Activated naive CD4-positive, alpha-beta T cell treated with anti-CD3 and anti-CD28 coated beads, Interleukin-2, amount 50 U/mL, for 72 hours (primary cell): Measurements from ENCODE around the gene SLC7A10. TPM values are rescaled to one million over a fixed set of nuclear protein-coding genes. Genes with fewer than 3 reads are reported as not detected.
"Not testable (repeated sequence)": the region's sequence is repeated elsewhere in the genome, so short reads cannot be mapped to it uniquely, and the experiment has no call there.

Experiments
- ATAC-seq, 2 donors: fragments of 150-1000 bp; cut with Tn5 transposase; 2 replicates each; pipeline ENCODE4 v1.10.0; 2021; ENCODE audit warnings: mild to moderate bottlenecking in 2 of 2, moderate library complexity in 2 of 2
- DNase-seq, 2 donors: peaks; one replicate each; pipeline ENCODE4 v3.0.0; 2021 to 2022; ENCODE audit warnings: low spot score in 2 of 2
- H3K27ac Mint-ChIP-seq, 2 donors: one replicate each; pipeline ENCODE4 v1.8.0; 2022; ENCODE audit warnings: mild to moderate bottlenecking in 2 of 2, mixed read lengths in 2 of 2
- H3K36me3 Mint-ChIP-seq, 2 donors: one replicate each; pipeline ENCODE4 v1.8.0; 2022; ENCODE audit warnings: mixed read lengths in 2 of 2
- H3K9me3 Mint-ChIP-seq, 2 donors: one replicate each; pipeline ENCODE4 v1.8.0; 2022; ENCODE audit warnings: mixed read lengths in 2 of 2
- total RNA-seq, 2 donors: library from RNA; stranded (reverse); gene quantifications; one replicate each; pipeline ENCODE4 v1.2.3, GENCODE V29; 2022

Gene SLC7A10
- total RNA-seq, 2 donors from 2014 or later, result not detected

DNA sequence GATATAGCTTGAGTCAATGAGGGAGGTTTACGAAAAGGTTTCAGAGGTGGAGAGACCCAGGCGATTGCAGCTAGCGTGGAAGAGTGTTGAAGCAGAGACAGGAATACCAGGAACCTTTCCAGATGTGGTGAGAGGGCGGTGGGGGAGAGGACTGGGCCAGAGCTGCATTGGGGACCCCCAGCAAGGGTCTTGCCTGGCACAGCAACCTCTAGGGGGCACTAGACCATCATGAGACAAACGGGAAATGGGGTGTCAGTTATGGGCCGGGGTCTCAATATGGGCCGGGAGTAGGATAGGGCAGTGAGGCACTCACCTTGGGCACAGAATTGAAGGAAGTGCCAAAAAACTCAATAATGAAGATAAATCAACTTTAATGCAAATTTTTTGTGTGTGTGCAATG, 33.6 kb downstream of the SLC7A10 start:
- H3K27ac Mint-ChIP-seq, result no peak overlapping the region
- H3K9me3 Mint-ChIP-seq, result no peaks in the 10 kb centered on the region
- no peak for ATAC-seq
- H3K36me3 Mint-ChIP-seq, result no peaks in the 10 kb centered on the region
- no peak for DNase-seq

DNA sequence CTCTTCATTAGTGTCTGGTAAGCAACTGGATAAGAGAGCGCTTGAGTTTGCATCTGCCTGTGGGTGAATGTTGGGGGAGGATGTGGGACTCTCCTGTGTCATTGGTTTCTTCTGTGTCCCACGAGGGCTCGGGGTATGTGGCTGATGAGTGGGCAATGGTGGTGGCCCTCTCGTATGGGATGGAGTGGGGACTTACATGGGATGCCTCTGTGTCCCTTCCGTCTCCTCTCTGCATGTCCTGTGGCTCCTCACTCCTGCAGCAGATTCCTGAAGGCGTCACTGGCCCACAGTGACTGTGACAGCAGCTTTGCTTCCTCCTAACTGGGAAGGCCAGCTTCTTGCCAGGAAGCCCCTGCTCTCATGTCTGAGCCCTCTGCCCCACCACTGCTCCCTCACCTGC, 34.1 kb downstream of the SLC7A10 start:
- no peaks in the 10 kb centered on the region for H3K36me3 Mint-ChIP-seq
- ATAC-seq (no peak), DNase-seq (no peak)
- no peak overlapping the region for H3K27ac Mint-ChIP-seq
- H3K9me3 Mint-ChIP-seq, result no peaks in the 10 kb centered on the region

DNA sequence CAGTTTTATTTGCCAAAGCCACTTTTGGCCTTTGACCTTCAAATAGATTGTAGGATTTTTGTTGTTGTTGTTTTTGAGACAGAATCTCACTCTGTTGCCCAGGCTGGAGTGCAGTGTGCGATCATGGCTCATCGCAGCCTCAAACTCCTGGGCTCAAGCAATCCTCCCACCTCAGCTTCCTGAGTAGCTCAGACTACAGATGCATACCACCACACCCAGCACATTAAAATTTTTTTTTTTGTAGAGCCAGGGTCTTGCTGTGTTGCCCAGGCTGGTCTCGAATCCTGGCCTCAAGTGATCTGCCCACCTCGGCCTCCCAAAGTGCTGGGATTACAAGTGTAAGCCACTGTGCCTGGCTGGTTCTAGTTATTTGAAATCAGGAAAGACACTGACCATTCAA, 34.6 kb downstream of the SLC7A10 start:
- not testable (repeated sequence) for H3K27ac Mint-ChIP-seq, DNase-seq, H3K36me3 Mint-ChIP-seq, ATAC-seq, H3K9me3 Mint-ChIP-seq

DNA sequence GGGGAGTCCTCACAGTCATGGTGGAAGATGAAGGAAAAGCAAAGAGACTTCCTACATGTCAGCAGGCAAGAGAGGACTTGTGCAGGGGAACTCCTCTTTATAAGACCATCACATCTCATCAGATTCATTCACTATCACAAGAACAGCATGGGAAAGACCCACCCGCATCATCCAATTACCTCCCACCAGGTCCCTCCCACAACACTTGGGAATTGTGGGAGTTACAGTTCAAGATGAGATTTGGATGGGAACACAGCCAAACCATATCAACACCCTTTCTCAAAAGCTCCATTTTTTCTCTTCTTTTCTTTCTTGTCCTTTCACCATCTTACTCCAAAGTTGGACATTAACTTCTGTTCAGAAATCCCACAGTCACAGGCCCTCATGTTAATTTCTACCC, 36.2 kb downstream of the SLC7A10 start:
- H3K36me3 Mint-ChIP-seq, result no peaks in the 10 kb centered on the region
- ATAC-seq (no peak), DNase-seq (no peak)
- H3K9me3 Mint-ChIP-seq, result no peaks in the 10 kb centered on the region
- H3K27ac Mint-ChIP-seq, result no peak overlapping the region

DNA sequence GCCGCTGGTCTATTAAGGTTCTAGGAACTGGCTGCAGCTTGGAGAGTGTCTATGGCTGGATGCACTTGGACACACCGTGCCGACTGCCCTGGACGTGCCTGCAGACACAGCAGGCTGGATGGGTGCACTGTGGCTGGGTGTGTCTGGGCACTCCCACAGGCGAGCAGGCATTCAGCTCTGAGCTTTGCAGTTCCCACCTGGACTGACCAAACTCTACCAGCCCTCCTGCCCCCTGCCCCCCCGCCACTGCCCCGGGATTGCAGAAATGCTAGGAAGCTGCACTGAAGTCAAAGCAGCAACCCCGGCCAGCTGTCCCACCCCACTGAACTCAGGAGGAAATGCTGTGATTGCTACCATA, 38.5 kb downstream of the SLC7A10 start:
- Mint-ChIP-seq H3K36me3 (no peaks in the 10 kb centered on the region), H3K9me3 (no peaks in the 10 kb centered on the region), H3K27ac (no peak overlapping the region)
- no peak for DNase-seq
- ATAC-seq, result no peak

DNA sequence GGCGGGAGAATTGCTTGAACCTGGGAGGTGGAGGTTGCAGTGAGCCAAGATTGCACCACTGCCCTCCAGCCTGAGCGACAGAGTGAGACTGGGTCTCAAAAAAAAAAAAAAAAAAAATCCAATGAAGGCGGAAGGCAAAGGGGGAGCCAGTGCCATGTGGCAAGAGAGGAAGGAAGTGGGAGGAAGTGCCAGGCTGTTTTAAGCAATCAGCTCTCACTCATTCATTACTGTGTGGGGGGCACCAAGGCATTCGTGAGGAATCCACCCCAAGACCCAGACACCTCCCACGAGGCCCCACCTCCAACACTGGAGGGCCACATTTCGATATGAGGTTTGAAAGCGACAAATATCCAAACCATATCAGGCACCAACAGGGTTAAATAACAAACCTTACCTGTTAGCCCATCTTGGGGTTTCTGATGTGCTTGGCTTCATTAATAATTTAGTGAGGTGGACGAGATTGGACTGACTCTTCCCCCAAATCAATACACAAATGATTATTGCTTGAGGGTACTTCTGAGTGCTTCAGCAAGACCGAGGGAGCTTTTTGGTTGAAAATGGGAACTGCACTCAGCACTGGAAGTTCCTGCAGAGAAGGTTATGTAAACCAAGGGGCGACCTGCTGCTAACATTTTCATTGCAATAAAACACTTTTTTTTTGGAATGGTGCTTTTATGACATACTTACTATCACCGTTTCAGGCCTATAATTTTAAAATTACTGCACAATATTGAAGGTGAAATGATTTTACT, 39.0 kb downstream of the SLC7A10 start:
- no peak overlapping the region for H3K27ac Mint-ChIP-seq
- no peaks in the 10 kb centered on the region for H3K9me3 Mint-ChIP-seq
- no peak for ATAC-seq
- no peaks in the 10 kb centered on the region for H3K36me3 Mint-ChIP-seq
- DNase-seq, result no peak

DNA sequence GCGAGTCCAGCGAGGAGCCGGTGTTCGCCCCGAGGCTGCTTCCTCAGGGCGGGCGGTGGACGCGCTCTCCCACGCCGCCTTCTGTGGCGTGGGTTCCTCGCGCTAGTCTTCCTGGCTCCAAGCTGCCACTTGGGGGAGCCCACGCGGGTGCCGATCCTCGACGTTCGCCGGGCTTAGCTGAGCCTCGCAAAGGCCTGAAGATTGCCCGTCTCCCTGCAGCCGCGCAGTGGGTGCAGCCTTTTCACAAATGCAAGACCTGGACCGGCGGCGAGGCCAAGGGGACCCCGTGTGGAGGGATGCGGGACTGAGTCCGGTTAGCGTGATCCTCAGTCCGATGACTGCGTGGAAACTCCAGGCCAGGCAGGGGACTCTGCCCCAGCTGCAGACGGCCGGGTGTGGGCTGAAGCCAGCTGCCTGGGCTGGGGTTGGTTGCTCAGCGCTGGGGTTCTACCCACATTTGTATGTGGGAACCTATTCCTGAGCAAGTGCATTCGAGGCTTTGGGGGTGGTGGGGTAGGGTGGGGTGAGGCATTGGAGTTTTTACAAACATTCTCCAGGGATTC, 48.2 kb downstream of the SLC7A10 start:
- peak in 1 of 2 donors; percentile 37 for ATAC-seq
- H3K9me3 Mint-ChIP-seq, result no peaks in the 10 kb centered on the region
- no peak for DNase-seq
- peaks cover 14 to 16% of the 10 kb centered on the region in 2 donors for H3K36me3 Mint-ChIP-seq
- peak overlapping the region; percentile 79 to 96 for H3K27ac Mint-ChIP-seq

DNA sequence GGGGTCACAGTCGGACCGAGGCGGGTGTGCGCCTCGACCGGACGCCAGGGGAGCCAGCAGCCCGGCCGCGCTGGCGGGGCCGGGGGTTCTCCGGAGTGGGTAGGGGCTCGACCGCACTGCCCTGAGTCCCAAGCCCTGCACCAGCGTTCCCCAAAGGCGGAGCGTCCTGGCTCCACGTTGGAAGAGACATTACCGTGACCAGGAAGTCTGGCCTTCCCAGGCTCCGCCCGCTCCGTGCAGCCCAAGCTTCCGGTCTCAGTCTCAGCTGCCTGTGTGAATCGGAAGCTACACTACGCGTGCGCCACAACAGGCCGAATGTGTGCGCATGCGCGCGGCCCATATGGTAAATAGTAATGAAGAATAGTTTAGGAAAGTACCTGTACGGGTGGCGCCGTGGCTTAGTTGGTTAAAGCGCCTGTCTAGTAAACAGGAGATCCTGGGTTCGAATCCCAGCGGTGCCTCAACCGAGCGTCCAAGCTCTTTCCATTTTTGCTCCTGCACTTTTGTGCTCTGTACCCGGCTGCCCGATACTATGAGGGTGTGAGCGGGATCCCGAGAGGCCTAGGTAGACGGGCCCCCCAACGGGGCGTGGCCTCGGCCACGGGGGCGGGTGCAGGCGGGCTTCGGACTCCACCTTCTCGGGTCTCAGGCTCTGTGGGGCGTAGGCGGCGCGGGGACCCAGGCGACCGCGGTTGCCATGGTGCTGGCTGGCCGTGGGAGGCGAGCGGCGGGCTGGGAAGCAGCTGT, 48.8 kb downstream of the SLC7A10 start:
- Mint-ChIP-seq H3K36me3 (peaks cover 18 to 20% of the 10 kb centered on the region in 2 donors), H3K27ac (peak overlapping the region; percentile 96 to 100), H3K9me3 (no peaks in the 10 kb centered on the region)
- peak; percentile 95 to 97 for DNase-seq
- ATAC-seq, result peak; percentile 88 to 90

DNA sequence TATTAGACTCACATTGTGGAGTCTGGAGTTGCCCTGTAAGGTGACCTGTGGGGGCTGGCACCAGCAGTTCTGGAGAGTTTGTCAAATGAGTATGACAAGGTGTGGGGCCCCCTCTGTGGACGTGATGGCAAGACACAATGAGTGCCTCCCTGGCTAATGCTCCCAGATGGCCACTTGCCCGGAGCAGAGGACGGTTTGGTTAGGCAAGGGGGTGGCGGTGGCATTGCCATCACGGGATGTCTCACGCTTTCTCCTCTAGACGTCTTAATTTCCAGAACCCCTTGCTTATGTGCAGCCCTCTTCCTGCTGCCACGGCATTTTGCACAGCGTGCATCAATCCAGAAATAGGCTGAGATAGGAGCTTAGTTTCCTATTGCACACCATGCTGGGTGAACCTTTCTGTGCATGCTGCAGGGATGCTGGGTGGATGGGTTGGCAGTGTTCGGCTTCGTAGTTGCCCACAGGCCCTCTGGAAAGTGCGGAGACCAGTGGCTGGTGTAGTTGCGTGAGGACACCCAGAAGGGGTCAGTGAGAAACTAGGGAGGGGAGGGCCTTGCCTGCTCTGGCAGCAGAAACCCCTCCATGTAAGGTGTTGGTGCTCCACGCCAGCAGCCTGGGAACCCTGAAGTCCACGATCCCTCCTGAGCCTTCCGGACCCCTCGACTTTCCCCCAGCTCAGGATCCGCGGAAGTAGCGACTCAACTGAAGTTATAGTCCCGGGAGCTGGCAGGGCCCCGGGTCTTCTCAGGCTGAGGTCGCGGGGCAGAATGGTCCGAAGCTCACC, 49.6 kb downstream of the SLC7A10 start:
- Mint-ChIP-seq H3K9me3 (no peaks in the 10 kb centered on the region), H3K27ac (peak overlapping the region; percentile 96 to 100), H3K36me3 (peaks cover 18 to 20% of the 10 kb centered on the region in 2 donors)
- DNase-seq (peak in 1 of 2 donors; percentile 33), ATAC-seq (peak in 1 of 2 donors; percentile 2)

DNA sequence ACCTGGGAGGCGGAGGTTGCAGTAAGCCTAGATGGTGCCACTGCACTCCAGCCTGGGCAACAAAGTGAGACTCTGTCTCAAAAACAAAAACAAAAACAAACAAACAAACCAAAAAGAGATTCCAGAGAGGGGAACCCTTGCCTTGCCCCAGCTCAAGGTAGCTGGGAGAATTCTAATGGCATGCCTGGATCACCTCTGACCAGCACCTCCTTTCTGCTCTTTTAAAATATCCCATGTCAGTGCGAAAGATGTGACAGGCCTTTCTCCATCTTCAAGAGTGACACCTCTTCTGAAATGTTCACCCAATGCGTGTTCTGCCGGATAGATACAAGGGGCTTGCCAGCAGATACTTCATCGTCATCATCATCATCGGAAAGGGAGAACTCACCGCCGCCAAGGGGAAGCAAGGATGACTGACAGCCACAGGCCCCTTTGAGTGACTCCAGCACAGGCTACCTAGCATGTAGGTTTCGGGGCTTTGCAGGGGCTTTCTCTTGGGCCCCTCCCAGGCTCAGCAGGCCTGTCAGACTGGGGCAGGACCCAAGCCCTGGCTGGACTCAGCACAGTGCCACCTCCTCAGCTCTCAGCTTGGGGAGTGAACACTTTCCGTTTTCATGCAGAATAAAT, 50.4 kb downstream of the SLC7A10 start:
- H3K9me3 Mint-ChIP-seq, result no peaks in the 10 kb centered on the region
- H3K27ac Mint-ChIP-seq, result peak overlapping the region in 1 of 2 donors; percentile 96
- H3K36me3 Mint-ChIP-seq, result peaks cover 18 to 20% of the 10 kb centered on the region in 2 donors
- DNase-seq, result no peak
- ATAC-seq, result no peak

DNA sequence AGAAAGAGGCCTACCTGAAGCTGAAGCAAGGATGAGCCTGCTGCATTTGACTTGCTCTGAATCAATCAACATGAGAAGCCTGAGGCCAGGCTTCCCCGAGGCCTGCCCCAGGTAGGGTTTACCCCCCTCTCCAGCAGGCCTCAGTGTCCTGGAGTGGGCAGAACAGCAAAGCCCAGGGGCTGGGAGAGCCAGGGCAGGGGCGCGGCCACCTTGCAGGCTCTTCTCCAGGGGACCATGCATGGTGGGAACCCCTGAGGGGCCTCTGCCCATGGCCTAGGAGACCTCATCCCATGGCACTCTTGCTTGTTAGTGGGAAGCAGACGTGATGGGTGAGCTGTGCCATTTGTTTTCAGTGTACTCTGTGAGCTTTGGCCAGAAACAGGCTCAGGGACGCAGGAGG, 51.5 kb downstream of the SLC7A10 start:
- no peak overlapping the region for H3K27ac Mint-ChIP-seq

DNA sequence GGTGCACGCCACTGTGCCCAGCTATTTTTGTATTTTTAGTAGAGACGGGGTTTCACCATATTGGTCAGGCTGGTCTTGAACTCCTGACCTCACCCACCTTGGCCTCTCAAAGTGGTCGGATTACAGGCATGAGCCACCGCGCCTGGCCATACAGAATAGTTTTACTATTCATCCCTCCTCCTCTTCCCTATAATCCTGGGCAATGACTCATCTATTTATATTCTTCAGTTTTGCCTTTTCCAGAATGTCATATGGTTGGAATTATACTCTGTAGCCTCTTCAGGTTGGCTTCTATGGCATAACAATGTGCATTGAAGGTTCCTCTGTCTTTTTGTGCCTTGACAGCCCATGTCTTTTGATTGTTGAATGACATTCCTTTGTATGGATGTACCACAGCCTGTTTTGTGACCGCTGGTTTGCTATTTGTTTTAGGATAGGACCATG, 53.7 kb downstream of the SLC7A10 start:
- no peak overlapping the region for H3K27ac Mint-ChIP-seq
- H3K9me3 Mint-ChIP-seq, result peaks cover 5 to 6% of the 10 kb centered on the region in 2 donors
- ATAC-seq (no peak), DNase-seq (no peak)
- H3K36me3 Mint-ChIP-seq, result peaks cover 20 to 30% of the 10 kb centered on the region in 2 donors

More for the DNA sequence above, 51.5 kb downstream of the SLC7A10 start:
- ATAC-seq (no peak), DNase-seq (no peak)
- no peaks in the 10 kb centered on the region for H3K9me3 Mint-ChIP-seq
- H3K36me3 Mint-ChIP-seq, result peaks cover 19 to 20% of the 10 kb centered on the region in 2 donors

DNA sequence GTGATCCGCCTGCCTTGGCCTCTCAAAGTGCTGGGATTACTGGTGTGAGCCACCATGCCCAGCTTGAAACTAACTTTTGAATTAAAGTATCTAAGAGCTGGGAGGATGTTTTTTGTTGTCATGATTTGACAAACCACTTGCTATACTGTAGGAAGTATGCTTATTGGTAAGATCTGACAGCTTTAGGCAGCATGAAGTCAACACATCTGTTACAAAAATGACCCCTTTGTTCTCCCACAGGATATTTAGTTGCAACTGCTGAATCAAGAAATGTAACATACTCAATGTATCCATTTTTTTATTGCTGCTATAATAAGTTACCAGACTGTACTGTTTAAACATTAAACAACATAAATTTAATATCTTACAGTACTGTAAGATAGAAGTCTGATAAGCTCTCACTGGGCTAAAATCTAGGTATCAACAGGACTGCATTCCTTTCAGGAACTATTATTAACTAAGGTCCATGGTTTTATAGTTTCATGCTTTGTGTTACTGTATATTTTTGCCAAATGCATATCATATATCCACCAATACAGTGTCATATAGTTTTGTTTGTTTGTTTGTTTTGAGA, 54.3 kb downstream of the SLC7A10 start:
- Mint-ChIP-seq H3K36me3 (peaks cover 18 to 24% of the 10 kb centered on the region in 2 donors), H3K9me3 (peaks cover 5 to 6% of the 10 kb centered on the region in 2 donors), H3K27ac (no peak overlapping the region)
- ATAC-seq (no peak), DNase-seq (no peak)

DNA sequence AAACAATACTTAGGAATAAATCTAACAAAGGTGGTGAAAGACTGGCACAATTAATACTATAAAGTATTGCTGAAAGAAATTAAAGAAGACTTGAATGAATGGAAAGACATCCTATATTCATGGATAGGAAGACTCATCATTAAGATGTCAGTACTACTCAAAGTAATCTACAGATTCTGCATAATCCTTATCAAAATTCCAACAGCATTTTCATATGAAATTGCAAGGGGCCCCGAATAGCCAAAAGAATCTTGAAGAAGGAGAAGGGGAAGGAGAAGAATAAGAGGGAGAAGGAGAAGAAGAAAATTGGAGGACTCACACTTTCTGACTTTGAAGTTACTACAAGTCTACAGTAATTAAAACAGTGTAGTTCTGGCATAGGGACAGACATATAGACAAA, 57.1 kb downstream of the SLC7A10 start:
- Mint-ChIP-seq H3K9me3 (peaks cover 5 to 6% of the 10 kb centered on the region in 2 donors), H3K27ac (no peak overlapping the region), H3K36me3 (peaks cover 7 to 19% of the 10 kb centered on the region in 2 donors)
- ATAC-seq (no peak), DNase-seq (no peak)

DNA sequence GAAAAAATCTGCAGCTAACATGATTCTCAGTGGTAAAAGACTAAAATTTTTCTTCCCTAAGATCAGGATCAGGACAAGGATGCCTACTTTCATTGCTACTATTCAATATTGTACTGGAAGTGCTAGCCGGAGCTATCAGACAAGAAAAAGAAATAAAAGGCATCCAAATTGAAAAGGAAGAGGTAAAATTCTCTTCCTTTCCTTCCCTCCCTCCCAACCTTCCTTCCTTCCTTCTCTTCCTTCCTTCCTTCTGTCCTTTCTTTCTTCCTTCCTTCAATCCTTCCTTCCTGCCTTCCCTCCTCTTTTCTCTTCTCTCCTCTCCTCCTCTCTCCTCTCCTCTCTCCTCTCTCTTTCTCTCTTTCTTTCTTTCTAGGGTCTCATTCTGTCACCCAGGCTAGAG, 58.2 kb downstream of the SLC7A10 start:
- no peak for ATAC-seq
- peaks cover 3 to 16% of the 10 kb centered on the region in 2 donors for H3K36me3 Mint-ChIP-seq
- peaks cover 5 to 6% of the 10 kb centered on the region in 2 donors for H3K9me3 Mint-ChIP-seq
- DNase-seq, result no peak
- no peak overlapping the region for H3K27ac Mint-ChIP-seq

DNA sequence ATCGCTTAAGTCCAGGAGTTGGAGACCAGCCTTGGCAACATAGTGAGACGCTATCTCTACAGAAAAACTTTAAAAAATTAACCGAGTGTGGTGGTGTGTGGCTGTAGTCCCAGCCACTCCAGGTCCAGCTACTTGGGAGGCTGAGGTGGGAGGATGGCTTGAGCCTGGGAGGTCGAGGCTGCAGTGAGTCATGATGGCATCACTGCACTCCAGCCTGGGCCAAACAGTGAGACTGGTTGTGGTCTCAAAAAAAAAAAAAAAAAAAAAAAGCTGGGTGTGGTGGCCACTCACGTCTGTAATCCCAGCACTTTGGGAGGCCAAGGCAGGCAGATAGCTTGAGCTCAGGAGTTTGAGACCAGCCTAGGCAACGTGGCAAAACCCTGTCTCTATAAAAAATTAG, 59.6 kb downstream of the SLC7A10 start:
- not testable (repeated sequence) for H3K9me3 Mint-ChIP-seq

More for the DNA sequence above, 59.6 kb downstream of the SLC7A10 start:
- H3K27ac Mint-ChIP-seq, DNase-seq: not testable (repeated sequence)
- peak in 1 of 2 donors; percentile 31 for ATAC-seq
- H3K36me3 Mint-ChIP-seq, result peaks cover 0 to 13% of the 10 kb centered on the region in 2 donors
